ENCODE data around the gene ARHGEF26. TPM values are rescaled to one million over a fixed set of nuclear protein-coding genes. Genes with fewer than 3 reads are reported as not detected.

Gene ARHGEF26
- total RNA-seq, 1 experiment from 2014 or later, result 7.2 TPM

- RAD21 ChIA-PET (ENCODE audit: low non-redundant PET in 1 of 2, low total read pairs in 2 of 2, uncharacterized antibody in 2 of 2, unreplicated experiment in 2 of 2), result no interaction called here
- no peak overlapping the region for H3K27ac ChIP-seq (ENCODE audit: low read depth, low read length)
- TF ChIP-seq POLR2A (IDR thresholded peaks at IDR 0.05; ENCODE audit: borderline replicate concordance, extremely low read depth, insufficient read depth, insufficient read length) (no peak), RAD21 (IDR thresholded peaks at IDR 0.05; ENCODE audit: low read depth) (no peak), POLR2AphosphoS5 (IDR thresholded peaks at IDR 0.05; ENCODE audit: low read depth, low read length) (no peak)
- TF ChIP-seq, protein P1, sequence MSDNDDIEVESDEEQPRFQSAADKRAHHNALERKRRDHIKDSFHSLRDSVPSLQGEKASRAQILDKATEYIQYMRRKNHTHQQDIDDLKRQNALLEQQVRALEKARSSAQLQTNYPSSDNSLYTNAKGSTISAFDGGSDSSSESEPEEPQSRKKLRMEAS (IDR thresholded peaks at IDR 0.05), result no peak
- no TSS peak for BruUV-seq (replicated peaks)
- H3K9me2 ChIP-seq (ENCODE audit: insufficient read depth), result no peaks in the 10 kb centered on the region
- no peak overlapping the region for H2AFZ ChIP-seq (ENCODE audit: low read depth, low read length, poor library complexity, severe bottlenecking)
- no peaks in the 10 kb centered on the region for H3K9me3 ChIP-seq (ENCODE audit: control insufficient read depth in 1 of 2, insufficient read depth in 1 of 2, low read depth in 1 of 2, low read length in 2 of 2)
- ATAC-seq (no peak), DNase-seq (ENCODE audit: low read depth, low spot score) (no peak)
- POLR2A ChIA-PET, result no interaction called here
- H3K9ac ChIP-seq (ENCODE audit: low read length), result no peak overlapping the region
- H3K4me2 ChIP-seq (ENCODE audit: low read length), result no peak overlapping the region
- peaks cover 0 to 5% of the 10 kb centered on the region in 2 experiments; a peak in 2 of 4 replicates for H3K4me1 ChIP-seq (ENCODE audit: control insufficient read depth in 1 of 2, insufficient read depth in 2 of 2, low read length in 2 of 2)
- H3K79me2 ChIP-seq (ENCODE audit: insufficient read depth, low read length), result peaks cover 3% of the 10 kb centered on the region; the same call in 1 of the 2 replicates
- H3K36me3 ChIP-seq (ENCODE audit: control insufficient read depth in 1 of 2, insufficient read depth in 2 of 2, low read length in 2 of 2), result peaks cover 0 to 4% of the 10 kb centered on the region in 2 experiments; a peak in 2 of 4 replicates
- intact Hi-C loops (cut with micrococcal nuclease), result no loop called here
- no peaks in the 10 kb centered on the region for H3K27me3 ChIP-seq (ENCODE audit: insufficient read depth, low read length)
- no peaks in the 10 kb centered on the region for H4K20me1 ChIP-seq (ENCODE audit: insufficient read depth)
- CTCF ChIA-PET, result no interaction called here
- H3K4me3 ChIP-seq (replicated peaks in 1 of 2; ENCODE audit: low read depth in 1 of 2, low read length in 2 of 2), result no peak overlapping the region
Observed at GRCh38 chr3:154126651-154127050, 5.5 kb downstream of the ARHGEF26 start.

- DNase-seq (ENCODE audit: low read depth, low spot score) (no peak), ATAC-seq (no peak)
- Histone ChIP-seq H3K9ac (ENCODE audit: low read length) (no peak overlapping the region), H3K4me3 (replicated peaks in 1 of 2; ENCODE audit: low read depth in 1 of 2, low read length in 2 of 2) (no peak overlapping the region), H3K9me3 (ENCODE audit: control insufficient read depth in 1 of 2, insufficient read depth in 1 of 2, low read depth in 1 of 2, low read length in 2 of 2) (no peaks in the 10 kb centered on the region), H3K4me1 (ENCODE audit: control insufficient read depth in 1 of 2, insufficient read depth in 2 of 2, low read length in 2 of 2) (no peaks in the 10 kb centered on the region), H3K27ac (ENCODE audit: low read depth, low read length) (no peak overlapping the region), H3K4me2 (ENCODE audit: low read length) (no peak overlapping the region), H4K20me1 (ENCODE audit: insufficient read depth) (no peaks in the 10 kb centered on the region), H2AFZ (ENCODE audit: low read depth, low read length, poor library complexity, severe bottlenecking) (no peak overlapping the region), H3K36me3 (ENCODE audit: control insufficient read depth in 1 of 2, insufficient read depth in 2 of 2, low read length in 2 of 2) (peaks cover 0 to 4% of the 10 kb centered on the region in 2 experiments; a peak in 3 of 4 replicates), H3K79me2 (ENCODE audit: insufficient read depth, low read length) (0 out of 2 replicates have a peak, but pooled peaks cover 3% of the 10 kb centered on the region), H3K9me2 (ENCODE audit: insufficient read depth) (no peaks in the 10 kb centered on the region), H3K27me3 (ENCODE audit: insufficient read depth, low read length) (no peaks in the 10 kb centered on the region)
- intact Hi-C loops (cut with micrococcal nuclease), result no loop called here
- BruUV-seq (replicated peaks), result no TSS peak
- ChIA-PET RAD21 (ENCODE audit: low non-redundant PET in 1 of 2, low total read pairs in 2 of 2, uncharacterized antibody in 2 of 2, unreplicated experiment in 2 of 2) (no interaction called here), POLR2A (interaction anchor here (1.4 kb wide), 1 partner anchor 9 kb away, joined by 4 read pairs; the partner anchor contains the start of gene ARHGEF26), CTCF (no interaction called here)
- TF ChIP-seq, protein P2, sequence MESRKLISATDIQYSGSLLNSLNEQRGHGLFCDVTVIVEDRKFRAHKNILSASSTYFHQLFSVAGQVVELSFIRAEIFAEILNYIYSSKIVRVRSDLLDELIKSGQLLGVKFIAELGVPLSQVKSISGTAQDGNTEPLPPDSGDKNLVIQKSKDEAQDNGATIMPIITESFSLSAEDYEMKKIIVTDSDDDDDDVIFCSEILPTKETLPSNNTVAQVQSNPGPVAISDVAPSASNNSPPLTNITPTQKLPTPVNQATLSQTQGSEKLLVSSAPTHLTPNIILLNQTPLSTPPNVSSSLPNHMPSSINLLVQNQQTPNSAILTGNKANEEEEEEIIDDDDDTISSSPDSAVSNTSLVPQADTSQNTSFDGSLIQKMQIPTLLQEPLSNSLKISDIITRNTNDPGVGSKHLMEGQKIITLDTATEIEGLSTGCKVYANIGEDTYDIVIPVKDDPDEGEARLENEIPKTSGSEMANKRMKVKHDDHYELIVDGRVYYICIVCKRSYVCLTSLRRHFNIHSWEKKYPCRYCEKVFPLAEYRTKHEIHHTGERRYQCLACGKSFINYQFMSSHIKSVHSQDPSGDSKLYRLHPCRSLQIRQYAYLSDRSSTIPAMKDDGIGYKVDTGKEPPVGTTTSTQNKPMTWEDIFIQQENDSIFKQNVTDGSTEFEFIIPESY (IDR thresholded peaks at IDR 0.05; ENCODE audit: extremely low read depth, insufficient replicate concordance, low read length), result no peak
- TF ChIP-seq POLR2AphosphoS5 (IDR thresholded peaks at IDR 0.05; ENCODE audit: low read depth, low read length) (no peak), POLR2A (IDR thresholded peaks at IDR 0.05; ENCODE audit: borderline replicate concordance, extremely low read depth, insufficient read depth, insufficient read length) (no peak), ZNF274 (IDR thresholded peaks at IDR 0.05; ENCODE audit: low read depth, low read length) (no peak)
Observed at GRCh38 chr3:154129625-154130024, 8.4 kb downstream of the ARHGEF26 start.

All from HCT116 (cell line).